Nephron (organoid): ENCODE results near the gene IRS1.

Source experiments
- H3K27ac Mint-ChIP-seq, 3 experiments: 2 replicates each; pipeline ENCODE4 v1.8.0; 2020; ENCODE audit warnings: mixed read lengths in 3 of 3, mild to moderate bottlenecking in 2 of 3, moderate library complexity in 1 of 3
- H3K27me3 Mint-ChIP-seq: 2 replicates; pipeline ENCODE4 v1.8.0; 2021; ENCODE audit warnings: low read depth, mild to moderate bottlenecking, moderate library complexity, mixed read lengths
- H3K36me3 Mint-ChIP-seq: 2 replicates; pipeline ENCODE4 v1.8.0; 2020; ENCODE audit warnings: low read depth, mixed read lengths
- H3K4me1 Mint-ChIP-seq: 2 replicates; pipeline ENCODE4 v1.8.0; 2020; ENCODE audit warnings: mixed read lengths
- H3K4me3 Mint-ChIP-seq, 3 experiments: 2 replicates each; pipeline ENCODE4 v1.8.0; 2020; ENCODE audit warnings: mild to moderate bottlenecking in 3 of 3, mixed read lengths in 3 of 3, moderate library complexity in 2 of 3
- H3K9me3 Mint-ChIP-seq: 2 replicates; pipeline ENCODE4 v1.8.0; 2020; ENCODE audit warnings: mixed read lengths
- TF ChIP-seq, protein P1 (sequence below), 3 experiments: fragments of 200-600 bp; sonication (generic); IDR thresholded peaks; one replicate each; pipeline ENCODE4 v1.5.0; 2021; ENCODE audit warnings: antibody characterized with exemption in 3 of 3; ENCODE audit not compliant: unreplicated experiment in 3 of 3

The IRS1 gene

DNA sequence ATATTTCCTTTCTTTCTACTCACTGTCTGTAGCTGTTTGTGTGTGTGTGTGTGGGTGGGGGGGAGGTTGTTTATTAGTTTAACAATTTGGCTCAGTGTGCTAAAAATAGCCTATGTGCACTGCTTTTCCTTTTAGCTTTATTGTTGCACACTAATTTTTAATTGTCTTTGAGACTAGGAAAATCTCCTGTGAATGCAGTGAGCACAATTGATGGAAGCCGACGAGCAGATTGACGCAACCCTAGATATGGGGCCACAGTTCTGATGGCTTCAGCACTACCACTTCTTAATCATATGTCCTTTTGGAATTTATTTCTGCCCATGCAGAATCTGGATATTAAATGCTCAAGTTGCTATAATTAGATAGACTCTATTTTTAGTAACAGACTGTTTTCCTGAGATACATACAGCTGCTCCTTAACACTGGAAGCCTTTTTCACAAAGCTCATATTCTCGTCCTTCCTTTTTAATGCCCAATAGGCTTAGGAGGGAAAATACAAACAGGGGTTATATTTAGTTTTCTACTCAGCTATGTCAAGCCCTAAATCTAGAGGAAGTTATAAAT, 109.1 kb downstream of the IRS1 start:
- H3K9me3 Mint-ChIP-seq = no peaks in the 10 kb centered on the region

GRCh38 chr2:226687641-226688253, 111.9 kb downstream of the IRS1 start:
- Mint-ChIP-seq H3K4me3 (no peak overlapping the region), H3K27me3 (no peaks in the 10 kb centered on the region), H3K36me3 (no peaks in the 10 kb centered on the region), H3K27ac (no peak overlapping the region), H3K4me1 (peaks cover 44% of the 10 kb centered on the region), H3K9me3 (no peaks in the 10 kb centered on the region)
- TF ChIP-seq, protein P1, sequence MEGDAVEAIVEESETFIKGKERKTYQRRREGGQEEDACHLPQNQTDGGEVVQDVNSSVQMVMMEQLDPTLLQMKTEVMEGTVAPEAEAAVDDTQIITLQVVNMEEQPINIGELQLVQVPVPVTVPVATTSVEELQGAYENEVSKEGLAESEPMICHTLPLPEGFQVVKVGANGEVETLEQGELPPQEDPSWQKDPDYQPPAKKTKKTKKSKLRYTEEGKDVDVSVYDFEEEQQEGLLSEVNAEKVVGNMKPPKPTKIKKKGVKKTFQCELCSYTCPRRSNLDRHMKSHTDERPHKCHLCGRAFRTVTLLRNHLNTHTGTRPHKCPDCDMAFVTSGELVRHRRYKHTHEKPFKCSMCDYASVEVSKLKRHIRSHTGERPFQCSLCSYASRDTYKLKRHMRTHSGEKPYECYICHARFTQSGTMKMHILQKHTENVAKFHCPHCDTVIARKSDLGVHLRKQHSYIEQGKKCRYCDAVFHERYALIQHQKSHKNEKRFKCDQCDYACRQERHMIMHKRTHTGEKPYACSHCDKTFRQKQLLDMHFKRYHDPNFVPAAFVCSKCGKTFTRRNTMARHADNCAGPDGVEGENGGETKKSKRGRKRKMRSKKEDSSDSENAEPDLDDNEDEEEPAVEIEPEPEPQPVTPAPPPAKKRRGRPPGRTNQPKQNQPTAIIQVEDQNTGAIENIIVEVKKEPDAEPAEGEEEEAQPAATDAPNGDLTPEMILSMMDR (IDR thresholded peaks at IDR 0.05; ENCODE audit: unreplicated experiment in 3 of 3) = no peak

More for the DNA sequence above, 109.1 kb downstream of the IRS1 start:
- TF ChIP-seq, protein P1 (IDR thresholded peaks at IDR 0.05; ENCODE audit: unreplicated experiment in 3 of 3) = no peak
- Mint-ChIP-seq H3K36me3 (no peaks in the 10 kb centered on the region), H3K27me3 (no peaks in the 10 kb centered on the region), H3K27ac (peak overlapping the region; percentile 66 to 84 (median 69)), H3K4me1 (peaks cover 49% of the 10 kb centered on the region), H3K4me3 (peak overlapping the region in 2 of 3 experiments; percentile 6 to 31)

DNA sequence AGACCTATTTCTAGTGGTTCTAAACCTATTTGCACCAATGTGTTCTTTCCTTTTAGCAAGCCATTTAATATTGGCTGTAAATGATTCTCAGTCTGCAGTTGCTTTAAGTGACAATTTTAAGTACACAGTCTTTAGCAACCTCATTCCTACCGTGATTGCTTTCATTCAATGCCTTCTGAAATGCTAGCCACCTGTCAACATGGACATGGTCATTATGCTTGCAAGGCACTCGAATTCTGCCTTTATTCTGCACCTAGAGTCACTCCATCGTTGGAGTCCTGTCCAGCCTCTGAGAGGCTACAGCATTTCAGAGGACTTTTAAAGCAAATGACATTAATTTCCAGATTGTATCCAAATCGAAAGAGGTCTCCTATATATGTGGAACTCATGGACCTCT, 115.1 kb downstream of the IRS1 start:
- H3K4me1 Mint-ChIP-seq = peaks cover 23% of the 10 kb centered on the region
- no peak overlapping the region for H3K27ac Mint-ChIP-seq
- H3K4me3 Mint-ChIP-seq = no peak overlapping the region
- no peaks in the 10 kb centered on the region for H3K36me3 Mint-ChIP-seq
- TF ChIP-seq, protein P1 (IDR thresholded peaks at IDR 0.05; ENCODE audit: unreplicated experiment in 3 of 3) = no peak
- H3K9me3 Mint-ChIP-seq = no peaks in the 10 kb centered on the region
- H3K27me3 Mint-ChIP-seq = no peaks in the 10 kb centered on the region

DNA sequence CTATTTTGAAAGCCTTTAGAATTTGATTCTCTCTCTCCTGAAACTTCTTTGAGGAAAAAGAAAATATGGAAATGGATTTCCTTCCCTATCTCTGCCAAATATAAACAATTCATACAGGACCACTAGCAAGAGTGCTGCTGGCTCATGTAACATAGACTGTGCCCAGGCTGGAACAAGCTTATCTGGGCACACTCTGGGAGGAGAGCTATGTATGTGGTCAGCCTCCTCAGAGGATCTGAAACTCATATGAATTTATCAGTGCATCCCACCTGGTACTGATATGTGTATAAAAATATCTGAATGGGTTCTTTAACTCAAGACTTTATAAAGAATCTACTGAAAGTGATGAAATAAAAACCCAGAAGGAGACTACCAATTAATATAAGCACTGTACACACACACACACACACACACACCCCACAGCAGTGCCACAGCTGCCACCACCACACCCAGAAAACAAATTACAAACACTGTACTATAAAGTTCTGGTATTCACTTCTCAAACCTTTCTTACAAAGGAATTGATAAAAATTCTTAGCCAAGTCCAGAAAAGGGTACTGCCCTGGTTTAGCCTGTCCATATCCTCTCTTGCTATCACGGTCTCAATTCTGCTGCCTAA, 115.6 kb downstream of the IRS1 start:
- TF ChIP-seq, protein P1 (IDR thresholded peaks at IDR 0.05; ENCODE audit: unreplicated experiment in 3 of 3) = no peak
- H3K27me3 Mint-ChIP-seq = no peaks in the 10 kb centered on the region
- H3K27ac Mint-ChIP-seq = no peak overlapping the region
- peaks cover 27% of the 10 kb centered on the region for H3K4me1 Mint-ChIP-seq
- no peaks in the 10 kb centered on the region for H3K36me3 Mint-ChIP-seq
- no peaks in the 10 kb centered on the region for H3K9me3 Mint-ChIP-seq
- no peak overlapping the region for H3K4me3 Mint-ChIP-seq

DNA sequence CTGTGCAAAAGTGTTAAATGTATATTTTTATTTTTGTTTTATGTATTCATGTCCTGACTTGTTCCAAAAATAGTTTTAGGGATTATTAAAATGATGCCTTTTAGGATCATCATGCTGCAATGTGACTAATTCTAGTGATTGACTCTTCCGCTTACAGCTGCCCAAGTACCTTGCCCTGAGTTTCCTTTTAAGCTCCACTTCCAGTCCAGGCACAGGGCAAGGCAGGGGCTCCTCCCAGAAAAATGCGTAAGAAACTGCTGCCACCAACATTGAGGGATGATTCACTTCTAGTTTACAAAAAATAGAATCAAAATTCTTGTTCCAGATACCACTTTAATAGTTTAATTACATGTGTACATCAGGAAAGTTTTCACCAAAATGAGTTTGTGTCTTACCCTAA, 116.4 kb downstream of the IRS1 start:
- Mint-ChIP-seq H3K27ac (no peak overlapping the region), H3K4me1 (peaks cover 27% of the 10 kb centered on the region), H3K36me3 (no peaks in the 10 kb centered on the region), H3K27me3 (no peaks in the 10 kb centered on the region), H3K9me3 (peaks cover 2% of the 10 kb centered on the region), H3K4me3 (no peak overlapping the region)
- TF ChIP-seq, protein P1 (IDR thresholded peaks at IDR 0.05; ENCODE audit: unreplicated experiment in 3 of 3) = no peak
